ENCODE results near the gene TUSC2. TPM values are rescaled to one million over a fixed set of nuclear protein-coding genes. Genes with fewer than 3 reads are reported as not detected.
A peak's percentile ranks its signal among the peaks of the same experiment; 100 is the strongest.

Gene TUSC2
- total RNA-seq, 2 experiments from 2014 or later = 23.1 to 24.7 TPM

DNA sequence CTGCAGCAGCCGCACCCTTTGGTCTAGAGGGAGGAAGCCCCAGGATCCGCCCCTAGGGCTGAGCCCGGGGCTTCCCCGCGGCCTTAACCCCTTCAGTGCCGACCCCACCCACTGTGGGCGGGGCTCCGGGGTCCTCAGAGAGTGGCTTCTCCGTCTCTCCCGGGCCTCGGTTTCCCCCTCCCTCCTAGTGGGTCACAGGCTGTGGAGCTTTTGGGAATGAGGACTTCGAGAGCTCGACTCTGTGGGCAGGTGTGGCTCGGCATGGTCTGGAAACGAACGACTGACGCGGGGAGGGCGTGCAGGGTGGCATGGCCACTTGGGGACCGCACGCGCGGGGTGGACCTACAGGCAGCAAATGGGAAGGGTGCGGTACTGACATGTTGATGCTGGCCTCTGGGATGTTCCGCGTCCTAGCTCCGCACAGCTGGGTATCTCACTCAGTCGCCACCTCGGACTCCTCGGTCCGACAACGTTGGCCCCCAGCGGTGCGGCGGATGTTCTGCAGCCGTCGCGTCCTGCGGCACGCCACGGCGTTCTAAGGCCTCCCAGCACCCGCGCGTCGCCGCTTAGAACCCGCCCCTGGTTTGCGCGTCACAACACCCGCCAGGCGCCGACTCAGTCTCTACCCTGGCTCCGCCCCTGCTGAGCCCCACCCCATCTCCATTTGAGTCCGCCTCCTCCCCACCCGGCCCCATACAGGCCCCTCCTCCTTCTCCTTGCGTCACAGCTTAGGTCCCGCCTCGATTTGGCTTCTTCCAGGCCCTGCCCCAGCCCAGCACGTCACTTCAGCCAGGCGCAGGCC is 29.0 kb downstream of the TUSC2 start, which contains the start of the genes HYAL3 and NAA80:
Gene HYAL3 (minus strand): TSS at position 570 of the 802 bp plus-strand sequence. CDS start 3,803 bp downstream, outside the sequence.
Gene NAA80 (minus strand): TSS at position 570 of the 802 bp plus-strand sequence. CDS start 1,942 bp downstream, outside the sequence.
- H3K9me3 Mint-ChIP-seq = no peaks in the 10 kb centered on the region
- H3K27ac ChIP-seq (ENCODE audit: low read depth in 1 of 2, low read length in 2 of 2) = peak within 1 kb of the TSS; percentile 89 to 94
- H3K4me3 Mint-ChIP-seq = peak within 1 kb of the TSS; percentile 99
- no peaks in the 10 kb centered on the region for H3K27me3 ChIP-seq (ENCODE audit: control insufficient read depth in 1 of 2, insufficient read depth in 2 of 2, low read length in 2 of 2)
- peak; percentile 56 for TF ChIP-seq CTCF (IDR thresholded peaks at IDR 0.05)
- no peaks in the 10 kb centered on the region for H3K36me3 ChIP-seq (ENCODE audit: insufficient read depth, low read length)
- intact Hi-C loops (cut with DNase I, micrococcal nuclease) = loop anchor here (1.0 to 5.0 kb wide), 7 partner anchors 22 to 887 kb away; partner anchors contain the start of genes GNAI2 (in 1 of the 2), RHOA (in 1 of the 2), TCTA (in 1 of the 2) and TMEM115 (in 1 of the 2)
- H3K4me1 ChIP-seq (ENCODE audit: insufficient read depth, low read length) = peaks cover 31% of the 10 kb centered on the region
- CTCF ChIA-PET = interaction anchor here (0.8 to 2.9 kb wide), 11 partner anchors 21 to 292 kb away, joined by 3 to 18 read pairs (median 4); partner anchors contain the start of gene TMEM115
- no peaks in the 10 kb centered on the region for H3K27me3 Mint-ChIP-seq
- H3K4me3 ChIP-seq (ENCODE audit: low read length) = peak within 1 kb of the TSS; percentile 82
- H3K27ac Mint-ChIP-seq = peak within 1 kb of the TSS; percentile 99
- peaks cover 30% of the 10 kb centered on the region for H3K4me1 Mint-ChIP-seq (ENCODE audit: low read depth)
- H3K9me3 ChIP-seq (ENCODE audit: control insufficient read depth in 1 of 2, insufficient read depth in 1 of 2, low read length in 2 of 2) = no peaks in the 10 kb centered on the region
- peak; percentile 83 for ATAC-seq (ENCODE audit: poor library complexity)
- POLR2A ChIA-PET = interaction anchor here (0.7 to 3.4 kb wide), 22 partner anchors 14 to 370 kb away, joined by 3 to 54 read pairs (median 6); partner anchors contain the start of genes CYB561D2, GNAI2, MON1A and NPRL2
- H3K36me3 Mint-ChIP-seq (ENCODE audit: low read depth) = peaks cover 7% of the 10 kb centered on the region
- peak; percentile 98 to 100 (median 99) for DNase-seq

GRCh38 chr3:50297896-50298725 is 29.9 kb downstream of the TUSC2 start:
- H3K4me1 Mint-ChIP-seq (ENCODE audit: low read depth) = peaks cover 32% of the 10 kb centered on the region

More at GRCh38 chr3:50297896-50298725, 29.9 kb downstream of the TUSC2 start:
- no peaks in the 10 kb centered on the region for H3K9me3 ChIP-seq (ENCODE audit: control insufficient read depth in 1 of 2, insufficient read depth in 1 of 2, low read length in 2 of 2)
- peaks cover 31% of the 10 kb centered on the region for H3K4me1 ChIP-seq (ENCODE audit: insufficient read depth, low read length)
- peak overlapping the region; percentile 89 to 94 for H3K27ac ChIP-seq (ENCODE audit: low read depth in 1 of 2, low read length in 2 of 2)
- H3K36me3 ChIP-seq (ENCODE audit: insufficient read depth, low read length) = no peaks in the 10 kb centered on the region
- TF ChIP-seq CTCF (IDR thresholded peaks at IDR 0.05) = no peak
- Mint-ChIP-seq H3K9me3 (no peaks in the 10 kb centered on the region), H3K27me3 (no peaks in the 10 kb centered on the region), H3K4me3 (peak overlapping the region; percentile 99), H3K36me3 (ENCODE audit: low read depth) (peaks cover 7% of the 10 kb centered on the region), H3K27ac (peak overlapping the region; percentile 99)
- DNase-seq (peak in 1 of 14 experiments; percentile 24), ATAC-seq (ENCODE audit: poor library complexity) (no peak)
- no peaks in the 10 kb centered on the region for H3K27me3 ChIP-seq (ENCODE audit: control insufficient read depth in 1 of 2, insufficient read depth in 2 of 2, low read length in 2 of 2)
- ChIA-PET POLR2A (interaction anchor here (1.2 to 3.4 kb wide), 12 partner anchors 14 to 103 kb away, joined by 4 to 54 read pairs (median 10); partner anchors contain the start of genes CYB561D2, GNAI2, NPRL2 and RASSF1), CTCF (interaction anchor here (0.8 to 2.9 kb wide), 8 partner anchors 23 to 104 kb away, joined by 3 to 18 read pairs (median 6); no protein-coding TSS in a partner anchor)
- intact Hi-C loops (cut with DNase I, micrococcal nuclease) = loop anchor here (1.0 to 5.0 kb wide), 6 partner anchors 23 to 886 kb away; partner anchors contain the start of genes GNAI2 (in 1 of the 2), RHOA (in 1 of the 2), TCTA (in 1 of the 2) and TMEM115 (in 1 of the 2)
- H3K4me3 ChIP-seq (ENCODE audit: low read length) = peak overlapping the region; percentile 82

All from CD4-positive, alpha-beta T cell (primary cell).